NCI-H146 treated with DMSO at 0.1 percent for 48 hours (cell line): ENCODE measurements around the gene JARID2.
"Not testable (repeated sequence)": the region's sequence is repeated elsewhere in the genome, so short reads cannot be mapped to it uniquely, and the experiment has no call there.

ENCODE experiments used
- DNase-seq: peaks from one replicate; lab custom pipeline; 2025; ENCODE audit not compliant: unreplicated experiment; lab: John Stamatoyannopoulos, UW

JARID2 gene

DNA sequence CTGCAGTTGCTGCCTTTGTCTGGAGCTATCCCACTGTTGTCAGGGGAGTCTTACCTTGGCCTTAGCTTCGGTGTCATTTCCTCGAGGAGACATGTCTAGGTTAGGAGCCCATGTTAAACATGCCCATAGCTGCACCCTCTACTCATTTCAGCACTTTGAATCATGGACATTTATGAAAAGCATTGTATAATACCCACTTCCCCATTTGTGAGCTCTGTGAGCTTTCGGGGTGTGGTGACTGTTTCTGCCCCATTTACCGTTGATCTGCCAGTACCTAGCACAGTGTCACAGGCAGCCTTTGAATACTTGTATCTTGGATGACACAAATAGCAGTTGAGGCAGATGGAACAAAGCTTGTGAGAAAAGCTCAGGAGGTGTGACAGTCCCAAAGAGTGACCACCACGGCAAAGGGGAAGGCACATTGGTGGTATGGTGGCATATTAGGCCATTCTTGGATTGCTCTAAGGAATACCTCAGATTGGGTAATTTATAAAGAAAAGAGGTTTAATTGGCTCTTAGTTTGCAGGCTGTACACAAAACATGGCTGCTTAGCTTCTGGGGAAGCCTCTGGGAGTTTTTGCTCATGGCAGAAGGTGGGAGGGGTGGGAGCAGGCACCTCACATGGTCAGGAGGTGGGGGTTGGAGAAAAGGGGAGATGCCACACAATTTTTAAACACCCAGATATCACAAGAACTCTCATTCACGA lies 42.0 kb downstream of the JARID2 start:
- DNase-seq, result no peak

DNA sequence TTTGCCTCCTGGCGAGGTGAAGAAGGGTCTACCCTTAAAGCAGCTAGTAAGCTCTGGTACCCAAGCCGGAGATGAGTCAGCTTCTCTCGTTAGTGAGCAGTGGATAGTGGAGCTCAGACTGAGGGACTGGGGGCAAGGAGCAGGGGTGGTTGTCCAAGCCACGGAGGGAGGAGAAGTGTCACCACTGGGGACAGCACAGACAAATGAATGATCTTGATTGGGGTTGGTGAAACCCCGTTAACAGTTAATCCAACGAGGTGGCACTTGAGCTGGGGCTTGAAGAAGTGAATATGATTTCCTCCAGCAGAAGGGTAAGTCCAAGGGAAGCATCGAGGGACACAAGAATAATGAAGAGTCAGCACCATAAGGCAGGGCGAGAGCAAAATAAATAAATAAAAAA lies 43.0 kb downstream of the JARID2 start:
- no peak for DNase-seq

DNA sequence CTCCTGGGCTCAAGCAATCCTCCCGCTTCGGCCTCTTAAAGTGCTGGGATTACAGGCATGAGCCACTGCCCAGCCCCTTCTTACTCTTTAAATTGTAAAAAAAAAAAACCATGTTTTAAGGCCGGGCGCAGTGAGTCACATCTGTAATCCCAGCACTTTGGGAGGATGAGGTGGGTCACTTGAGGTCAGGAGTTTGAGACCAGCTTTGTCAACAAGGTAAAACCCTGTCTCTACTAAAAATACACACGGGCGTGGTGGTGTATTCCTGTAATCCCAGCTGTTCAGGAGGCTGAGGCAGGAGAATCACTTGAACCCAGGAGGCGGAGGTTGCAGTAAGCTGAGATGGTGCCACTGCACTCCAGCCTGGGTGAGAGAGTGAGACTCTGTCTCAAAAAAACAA lies 43.6 kb downstream of the JARID2 start:
- not testable (repeated sequence) for DNase-seq

DNA sequence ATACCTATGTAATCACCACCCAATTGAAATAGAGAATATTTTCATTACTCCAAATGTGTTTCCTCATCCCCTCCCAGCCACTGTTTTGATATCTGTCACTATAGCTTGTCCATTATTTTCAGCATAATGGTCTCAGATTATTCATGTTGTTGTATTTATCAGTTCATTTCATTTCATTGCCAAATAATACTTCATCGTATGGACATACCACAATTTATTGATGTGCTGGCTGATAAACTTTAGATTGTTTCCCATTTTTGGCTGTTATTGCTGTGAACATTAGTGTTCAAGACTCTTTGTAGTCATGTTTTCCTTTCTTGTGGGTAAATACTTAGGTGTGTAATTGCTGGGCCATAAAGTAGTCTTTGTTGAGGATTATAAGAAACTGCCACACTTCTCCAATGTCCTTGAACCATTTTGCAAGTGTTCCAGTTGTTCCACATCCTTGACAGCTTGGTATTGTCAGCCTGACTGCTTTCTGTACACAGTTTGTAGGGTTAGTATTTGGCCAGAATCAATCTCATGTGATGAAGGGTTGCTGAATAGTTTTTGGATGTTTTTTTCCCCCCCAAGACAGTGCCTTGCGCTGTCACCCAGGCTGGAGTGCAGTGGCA lies 44.3 kb downstream of the JARID2 start:
- DNase-seq, result no peak

DNA sequence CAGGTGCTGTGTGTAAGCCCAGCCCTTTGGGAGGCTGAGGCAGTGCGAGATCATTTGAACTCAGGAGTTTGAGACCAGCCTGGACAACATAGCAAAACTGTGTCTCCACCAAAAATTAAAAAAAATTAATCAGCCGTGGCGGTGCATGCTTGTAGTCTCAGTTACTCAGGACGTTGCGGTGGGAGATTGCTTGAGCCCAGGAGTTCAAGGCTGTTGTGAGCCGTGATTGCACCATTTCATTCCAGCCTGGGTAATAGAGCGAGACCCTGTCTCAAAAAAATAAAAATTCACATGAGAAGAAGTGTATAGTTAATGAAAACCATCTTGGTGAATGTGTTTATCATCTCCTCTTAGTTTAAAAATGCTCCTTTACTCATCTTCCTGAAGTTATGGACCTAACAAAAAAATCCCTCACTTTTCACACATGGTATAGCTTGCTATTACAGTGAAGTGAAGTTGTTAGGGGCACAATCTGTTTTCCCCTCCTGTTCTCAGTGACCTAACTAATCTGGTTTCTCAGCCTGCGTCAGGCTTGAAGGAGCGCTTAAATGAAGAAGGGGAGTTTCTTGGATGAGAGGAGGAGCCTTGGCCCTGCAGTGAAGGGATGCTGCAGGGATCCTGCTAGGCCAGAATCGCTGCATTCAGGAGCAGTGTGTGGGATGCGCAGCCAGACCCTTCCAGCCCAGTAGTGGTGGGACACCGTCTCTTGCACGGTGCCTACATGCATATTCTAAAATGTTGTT lies 45.3 kb downstream of the JARID2 start:
- no peak for DNase-seq

DNA sequence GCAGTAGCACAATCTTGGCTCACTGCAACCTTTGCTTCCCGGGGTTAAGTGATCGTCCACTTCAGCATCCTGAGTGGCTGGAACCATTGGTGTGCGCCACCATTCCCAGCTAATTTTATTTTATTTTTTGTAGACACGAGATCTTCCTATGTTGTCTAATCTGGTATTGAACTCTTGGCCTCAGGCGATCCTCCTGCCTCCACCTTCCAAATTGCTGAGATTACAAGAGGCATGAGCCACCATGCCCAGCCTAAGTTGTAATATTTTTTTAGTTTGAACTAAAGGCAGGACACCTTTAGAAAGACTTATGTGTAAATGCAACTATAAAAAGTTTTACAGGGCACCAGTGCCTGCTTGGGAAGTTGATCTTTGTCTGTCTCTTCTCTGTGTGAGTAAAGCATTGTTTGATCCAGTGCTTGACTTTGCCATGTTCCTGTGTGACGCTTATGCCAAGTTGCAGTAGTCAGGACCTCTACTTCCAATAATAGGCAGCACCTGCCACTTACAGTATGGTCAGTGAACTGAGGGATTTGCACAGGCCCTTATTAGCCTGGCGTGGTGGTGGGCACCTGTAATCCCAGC lies 46.9 kb downstream of the JARID2 start:
- no peak for DNase-seq

DNA sequence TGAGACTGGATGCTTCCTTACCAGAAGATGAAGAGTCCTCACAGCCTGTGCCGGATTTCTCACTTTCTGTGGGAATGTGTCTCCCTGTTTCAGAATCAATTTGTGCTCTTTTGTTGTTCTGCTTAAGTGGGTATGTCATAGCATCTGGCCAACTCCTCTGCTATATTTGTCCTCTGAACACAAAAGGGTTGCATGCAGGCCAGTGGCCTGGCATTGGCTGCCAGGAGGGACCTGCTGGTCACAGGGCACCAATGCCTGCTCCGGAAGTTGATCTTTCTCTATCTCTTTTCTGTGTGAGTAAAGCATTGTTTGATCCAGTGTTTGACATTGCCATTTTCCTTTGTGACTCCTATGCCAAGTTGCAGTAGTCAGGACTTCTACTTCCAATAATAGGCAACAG lies 47.8 kb downstream of the JARID2 start:
- no peak for DNase-seq

DNA sequence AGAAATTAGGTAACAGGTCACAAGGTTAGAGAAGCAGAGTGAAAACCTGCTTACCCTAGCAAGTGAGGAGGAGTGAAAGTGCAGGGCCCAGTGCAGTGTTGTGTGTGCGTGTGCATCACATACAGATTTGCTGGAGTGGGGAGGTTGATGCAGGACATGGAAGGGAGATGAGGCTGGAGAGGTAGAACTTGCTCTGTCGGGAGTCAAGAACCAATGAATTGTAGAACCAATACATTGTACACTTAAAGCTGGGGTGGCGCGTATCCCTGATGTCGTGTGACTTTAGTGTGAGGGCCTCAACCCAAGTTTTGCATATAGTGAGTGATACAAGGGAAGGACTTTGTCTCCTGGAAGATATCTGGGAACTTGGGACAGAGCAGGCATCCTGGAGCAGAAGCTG lies 48.6 kb downstream of the JARID2 start:
- DNase-seq, result no peak

DNA sequence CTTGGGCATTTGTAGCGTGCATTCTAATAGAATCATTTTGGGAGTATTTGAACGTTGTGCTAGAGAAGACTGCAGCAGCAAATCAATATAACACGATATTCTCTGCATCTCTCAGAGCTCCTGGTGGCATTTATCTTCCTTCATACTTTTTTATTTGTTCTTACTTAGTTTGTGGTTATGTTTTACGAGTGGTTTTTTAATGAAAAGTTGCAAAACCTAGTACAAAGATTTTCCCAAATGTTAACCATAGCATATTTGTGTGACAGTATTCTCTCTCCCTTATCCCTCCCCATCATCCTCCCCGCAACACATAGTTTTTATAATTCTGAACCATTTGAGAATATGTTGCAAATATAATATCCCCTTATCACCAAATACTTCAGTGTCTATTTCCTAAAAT lies 50.4 kb downstream of the JARID2 start:
- no peak for DNase-seq

DNA sequence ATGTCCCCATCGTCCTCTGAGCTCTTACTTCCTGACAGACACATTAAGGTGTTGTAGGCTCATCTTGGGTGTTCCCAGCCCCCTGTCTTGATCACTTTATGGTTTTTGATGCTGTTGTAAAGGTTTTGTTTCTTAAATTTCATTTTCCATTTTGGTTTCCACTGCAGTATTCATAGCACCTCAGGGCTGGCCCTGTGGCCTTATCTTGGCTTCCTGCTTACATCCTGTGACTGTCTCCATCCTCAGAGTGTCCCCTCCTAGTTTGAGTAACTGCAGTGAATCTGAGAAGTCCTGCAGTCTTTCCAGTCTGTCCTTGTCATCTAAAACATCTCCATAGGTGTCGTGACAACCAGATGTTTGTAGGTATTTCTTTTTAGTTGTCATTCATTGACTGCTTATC lies 50.9 kb downstream of the JARID2 start:
- DNase-seq, result no peak

DNA sequence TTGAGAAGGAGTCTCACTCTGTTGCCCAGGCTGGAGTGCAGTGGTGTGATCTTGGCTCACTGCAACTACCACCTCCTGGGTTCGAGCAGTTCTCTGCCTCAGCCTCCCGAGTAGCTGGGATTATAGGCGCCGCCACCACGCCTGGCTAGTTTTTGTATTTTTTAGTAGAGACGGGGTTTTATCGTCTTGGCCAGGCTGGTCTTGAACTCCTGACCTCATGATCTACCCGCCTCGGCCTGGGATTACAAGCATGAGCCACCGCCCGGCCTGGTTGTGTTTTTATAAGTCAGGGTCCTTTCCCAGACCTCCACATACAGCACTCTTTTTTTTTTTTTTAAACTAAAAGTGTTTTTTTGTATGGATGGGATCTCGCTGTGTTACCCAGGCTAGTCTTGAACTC lies 51.3 kb downstream of the JARID2 start:
- DNase-seq, result not testable (repeated sequence)

DNA sequence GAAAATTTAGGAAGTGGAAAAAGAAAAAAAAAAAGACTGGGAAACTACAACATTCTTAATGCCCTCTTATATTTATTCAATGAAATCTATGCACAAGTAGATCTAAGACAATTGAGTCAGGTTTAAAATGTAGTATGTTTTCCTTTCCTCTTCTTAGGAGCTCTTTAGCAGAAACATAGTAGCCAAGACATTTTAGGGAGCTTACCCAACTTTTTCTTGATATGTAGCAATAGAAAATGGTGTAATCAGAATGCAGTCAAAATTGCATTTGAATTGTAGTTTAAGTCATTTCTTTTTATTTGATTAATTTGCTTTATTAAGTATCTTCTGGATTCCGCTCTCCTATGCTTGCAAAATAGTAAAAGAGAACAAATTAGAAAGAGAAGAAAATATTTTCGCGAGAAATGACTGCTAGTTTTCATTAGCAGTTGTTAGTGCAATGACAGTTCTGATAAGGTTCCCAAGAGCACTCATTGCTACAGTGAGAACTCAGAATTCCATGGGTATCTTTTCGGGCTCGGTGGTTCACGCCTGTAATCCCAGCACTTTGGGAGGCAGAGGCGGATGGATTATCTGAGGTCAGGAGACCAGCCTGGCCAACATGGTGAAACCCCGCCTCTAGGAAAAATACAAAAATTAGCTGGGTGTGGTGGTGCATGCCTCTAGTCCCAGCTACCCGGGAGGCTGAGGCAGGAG lies 52.2 kb downstream of the JARID2 start:
- DNase-seq, result no peak

DNA sequence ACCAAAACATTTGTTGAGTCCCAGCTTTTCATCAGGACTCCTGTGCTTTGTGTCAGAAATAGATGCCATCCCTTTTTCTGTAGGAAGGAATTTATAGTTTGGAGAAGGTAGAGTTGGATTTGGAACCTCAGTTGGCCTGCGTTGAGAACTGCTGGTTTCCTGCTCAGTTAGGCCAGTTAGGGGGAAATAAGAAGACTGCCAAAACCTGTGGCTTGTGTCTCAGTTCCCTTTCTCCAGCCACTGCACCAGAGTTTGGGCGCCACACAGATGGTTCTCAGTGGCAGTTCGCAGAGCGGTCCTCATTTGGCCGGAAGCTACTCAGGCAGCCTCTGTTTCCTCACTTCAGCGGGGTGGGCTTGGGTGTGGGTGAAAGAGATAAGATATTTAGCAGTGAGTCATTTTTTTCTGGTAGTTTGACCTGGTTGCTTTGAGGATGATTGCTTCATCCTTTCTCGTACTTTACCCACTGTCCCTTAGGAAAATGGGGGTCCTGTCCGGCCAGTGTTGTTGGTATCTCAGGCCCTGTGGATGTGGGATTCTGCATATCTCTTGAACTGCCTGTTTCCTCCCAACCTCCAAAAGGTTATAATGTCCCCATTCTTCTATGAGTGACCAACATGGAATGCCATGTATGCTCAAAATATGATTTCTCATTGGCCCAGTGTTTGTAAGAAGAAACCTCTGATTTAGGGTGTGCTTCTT lies 53.7 kb downstream of the JARID2 start:
- no peak for DNase-seq

DNA sequence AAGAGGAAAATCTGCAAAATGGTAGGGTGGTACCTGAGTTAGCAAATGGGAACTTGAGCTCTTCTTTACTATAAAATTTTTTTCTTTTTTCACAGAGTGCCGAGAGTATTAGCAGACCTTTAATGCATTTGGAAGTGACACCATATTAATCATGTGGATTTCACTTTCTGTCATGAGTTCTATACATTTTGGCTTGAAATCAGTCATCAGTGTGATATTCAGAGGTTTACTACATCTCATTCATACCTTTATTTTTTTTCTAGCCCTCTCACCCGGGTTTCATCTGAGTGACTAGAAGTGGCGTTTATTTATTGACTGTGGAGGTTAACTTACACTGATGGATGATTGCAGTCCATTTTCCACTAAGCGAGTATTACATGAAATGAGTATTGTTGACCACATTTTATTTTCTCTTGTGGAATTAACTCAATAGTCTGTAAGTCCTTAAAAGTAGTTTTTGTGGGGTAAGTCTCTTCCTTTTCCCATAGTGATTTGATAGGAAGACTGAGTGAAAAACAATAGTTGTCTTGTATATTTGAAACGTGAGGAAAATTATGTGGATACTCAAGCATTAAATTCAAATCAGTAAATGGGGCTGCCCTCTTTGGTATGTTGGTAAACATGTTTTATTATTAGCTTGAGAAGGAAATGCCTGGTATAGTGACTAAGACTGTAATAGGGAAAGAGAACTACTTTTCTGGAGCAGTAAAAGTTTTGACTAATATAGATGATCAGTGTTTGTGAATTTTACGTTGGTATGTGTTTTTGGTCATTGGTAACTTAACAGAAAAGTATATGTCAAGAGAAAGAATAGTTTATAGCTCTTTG lies 55.5 kb downstream of the JARID2 start:
- no peak for DNase-seq

DNA sequence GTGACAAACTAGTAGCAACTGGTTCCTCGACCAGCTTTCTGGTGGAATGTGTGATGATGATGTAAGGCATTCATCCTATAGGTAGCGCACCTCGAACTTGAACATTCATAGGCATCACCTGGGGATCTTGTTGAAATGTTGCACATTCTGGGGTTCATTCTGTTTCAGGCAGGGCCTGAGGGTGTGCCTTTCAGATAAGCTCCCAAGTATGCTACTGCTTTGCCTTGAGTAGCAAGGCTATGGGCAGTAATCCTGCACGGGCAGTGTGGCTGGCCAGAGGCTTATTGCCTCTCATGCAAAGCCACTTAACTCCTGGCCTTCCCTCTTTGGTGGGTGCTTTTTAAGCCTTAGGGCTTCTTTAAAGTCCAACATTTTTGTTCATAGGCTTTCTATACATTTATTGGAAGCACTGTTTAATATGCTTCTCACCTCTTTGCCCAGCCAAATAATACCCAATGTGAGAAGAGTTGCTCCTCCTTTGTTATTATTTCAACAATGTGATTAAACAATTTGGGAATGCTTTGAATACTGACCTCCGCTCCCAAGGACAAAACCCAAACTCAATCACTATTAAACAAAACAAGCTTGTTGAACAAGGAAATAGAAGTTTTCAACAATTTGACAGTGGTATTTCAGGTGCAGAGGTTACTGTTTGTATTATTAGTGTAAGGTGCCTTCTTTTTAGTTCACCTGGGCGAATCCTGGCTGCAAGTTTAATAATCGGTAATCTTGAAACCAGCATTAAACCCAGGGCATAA lies 57.5 kb downstream of the JARID2 start:
- DNase-seq, result no peak

DNA sequence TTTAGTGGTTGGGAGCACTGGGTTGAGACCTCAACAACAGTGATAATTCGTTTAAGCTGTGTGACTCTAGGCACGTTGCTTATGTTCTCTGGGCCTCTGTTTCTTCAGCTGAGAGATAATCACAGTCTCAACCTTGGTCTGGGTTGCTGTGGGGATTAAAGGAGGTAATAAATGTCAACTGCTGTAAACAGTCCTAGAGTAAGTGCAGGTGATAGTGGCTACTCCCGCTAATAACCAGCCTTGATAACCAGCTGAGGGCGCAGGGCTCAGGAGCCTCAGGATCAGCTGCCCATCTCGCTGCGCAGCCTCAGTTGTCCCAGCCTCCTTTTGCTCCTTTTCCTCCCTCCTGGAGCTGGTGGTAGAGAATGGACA lies 58.0 kb downstream of the JARID2 start:
- DNase-seq, result no peak

DNA sequence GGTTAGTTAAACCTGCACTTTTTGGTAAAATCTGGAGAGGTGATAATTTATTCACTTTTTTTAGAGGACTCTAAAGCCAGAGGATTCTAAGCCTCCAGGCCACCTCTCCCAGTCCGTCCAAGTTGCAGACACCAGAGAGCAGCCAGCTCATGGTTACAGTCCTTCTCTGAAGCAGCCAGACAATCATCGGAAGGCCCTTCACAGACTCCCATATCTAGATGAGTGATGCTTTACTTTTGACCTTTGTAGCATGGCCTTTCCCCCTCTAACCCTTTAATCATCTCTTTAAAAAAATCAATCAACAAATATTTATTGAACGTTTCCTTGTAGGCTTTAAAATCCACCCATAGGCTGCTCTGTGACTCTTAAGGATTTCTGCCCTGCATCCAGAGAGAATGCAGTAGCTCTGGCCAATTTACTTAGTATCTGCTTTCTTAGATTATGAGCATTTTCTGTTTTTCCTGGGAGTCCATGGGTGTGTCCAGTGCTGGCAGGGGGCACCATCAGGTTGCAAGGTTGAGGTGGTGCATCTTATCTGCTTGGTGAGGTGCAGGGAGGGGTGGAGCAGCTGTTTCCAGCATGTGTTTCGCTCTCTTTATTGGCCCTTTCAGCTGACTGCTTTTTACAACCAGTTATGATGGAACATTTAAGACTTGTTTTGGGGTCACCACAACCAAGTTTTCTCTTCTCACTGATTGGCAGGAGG lies 58.6 kb downstream of the JARID2 start:
- DNase-seq, result no peak

DNA sequence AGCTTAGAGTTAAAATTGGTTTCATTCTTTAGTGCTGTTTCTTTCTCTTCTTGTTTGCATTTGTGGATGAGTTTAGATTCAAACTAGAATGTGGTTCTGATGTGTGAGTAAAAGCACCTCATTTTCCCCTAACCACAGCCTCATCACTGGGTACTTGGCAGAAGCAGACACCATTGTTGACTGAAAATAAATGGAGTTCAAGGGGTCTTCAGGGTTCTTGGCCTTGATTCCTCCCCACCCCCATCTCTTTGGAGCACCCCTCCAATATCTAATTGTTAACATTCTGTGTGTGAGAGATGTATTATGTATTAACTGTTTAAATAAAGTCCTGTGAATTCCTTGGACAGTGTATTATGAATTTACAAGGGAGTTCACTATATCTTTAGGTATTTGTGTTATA lies 59.6 kb downstream of the JARID2 start:
- no peak for DNase-seq

DNA sequence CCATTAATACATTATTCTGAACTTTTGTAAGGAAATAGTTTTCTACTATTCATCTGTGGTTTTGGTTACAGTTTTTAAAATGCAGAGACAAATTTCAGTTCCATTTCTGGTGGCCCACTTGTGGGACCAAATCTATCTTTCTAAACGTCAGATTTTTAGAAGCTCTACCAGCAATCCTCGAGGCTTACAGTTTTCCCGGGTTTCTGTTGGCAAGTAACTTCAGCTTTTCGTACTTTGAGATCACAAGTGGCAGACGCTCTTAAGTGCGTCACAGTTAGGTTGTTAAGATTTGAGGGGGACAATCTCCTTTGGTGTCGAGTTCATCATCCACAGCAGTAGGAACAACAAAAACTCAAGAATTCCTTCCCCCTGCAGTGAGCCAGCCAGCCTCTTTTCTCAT lies 60.0 kb downstream of the JARID2 start:
- no peak for DNase-seq
